K562 (cell line): ENCODE data around the gene ETV2. TPM values are rescaled to one million over a fixed set of nuclear protein-coding genes. Genes with fewer than 3 reads are reported as not detected.

Experiments used
- BACH1 ChIP-seq: fragments of 200-800 bp; sonication (Bioruptor generic); IDR thresholded peaks from 2 replicates; pipeline ENCODE4 v1.6.1; 2016; ENCODE audit warnings: missing genetic modification characterization, missing compliant biosample characterization
- BRD9 ChIP-seq: fragments of 450-650 bp; IDR thresholded peaks from 2 replicates; pipeline ENCODE4 v1.6.1; 2018; ENCODE audit warnings: low read depth; ENCODE audit not compliant: partially characterized antibody
- CBX3 ChIP-seq, 2 experiments: IDR thresholded peaks; 1 replicate in 1 of 2; 2 replicates in 1 of 2; pipeline ENCODE4 v1.6.1; 2012; ENCODE audit warnings: inconsistent platforms in 2 of 2, low read length in 2 of 2, borderline replicate concordance in 1 of 2, control low read depth in 1 of 2
- CTBP1 ChIP-seq: fragments of 450-650 bp; IDR thresholded peaks from 2 replicates; pipeline ENCODE4 v1.6.1; 2016; ENCODE audit warnings: borderline replicate concordance
- DACH1 ChIP-seq: fragments of 450-650 bp; IDR thresholded peaks from 2 replicates; pipeline ENCODE4 v1.6.1; 2018; ENCODE audit not compliant: partially characterized antibody
- DLX4 ChIP-seq: fragments of 250-450 bp; sonication (Bioruptor Pico); IDR thresholded peaks from 2 replicates; pipeline ENCODE4 v1.6.1; 2021; ENCODE audit warnings: mild to moderate bottlenecking
- DPF2 ChIP-seq: fragments of 450-650 bp; IDR thresholded peaks from 2 replicates; pipeline ENCODE4 v1.6.1; 2016
- HSF4 ChIP-seq: fragments of 250-450 bp; sonication (Bioruptor Pico); IDR thresholded peaks from 2 replicates; pipeline ENCODE4 v2.1.2; 2022; ENCODE audit warnings: mild to moderate bottlenecking, moderate library complexity, borderline replicate concordance
- KLF10 ChIP-seq: fragments of 250-450 bp; sonication (Bioruptor Pico); IDR thresholded peaks from 2 replicates; pipeline ENCODE4 v1.6.1; 2021; ENCODE audit warnings: matching md5 sums
- MAX ChIP-seq: sonication (generic); formaldehyde crosslinking; IDR thresholded peaks from 2 replicates; pipeline ENCODE4 v1.9.0; 2022; ENCODE audit warnings: mild to moderate bottlenecking, missing genetic modification reagents
- MBD2 ChIP-seq: sonication (generic); IDR thresholded peaks from 2 replicates; pipeline ENCODE4 v1.6.1; 2016; ENCODE audit warnings: low read depth, borderline replicate concordance
- NCOA2 ChIP-seq, 2 experiments: fragments of 450-650 bp; IDR thresholded peaks; 2 replicates each; pipeline ENCODE4 v1.6.1; 2018; ENCODE audit warnings: mild to moderate bottlenecking in 2 of 2, moderate library complexity in 1 of 2; ENCODE audit not compliant: partially characterized antibody in 2 of 2
- NFIC ChIP-seq: fragments of 450-650 bp; IDR thresholded peaks from 2 replicates; pipeline ENCODE4 v1.6.1; 2017; ENCODE audit warnings: mild to moderate bottlenecking, inconsistent platforms
- NONO ChIP-seq, 2 experiments: fragments of 200-400 bp in 1 of 2; fragments of 450-650 bp in 1 of 2; formaldehyde crosslinking in 1 of 2; IDR thresholded peaks; 2 replicates each; pipeline ENCODE4 v1.6.1; 2017; ENCODE audit warnings: low read depth in 2 of 2, mild to moderate bottlenecking in 2 of 2, moderate library complexity in 2 of 2, low read length in 1 of 2
- PHF21A ChIP-seq: fragments of 450-650 bp; IDR thresholded peaks from 2 replicates; pipeline ENCODE4 v1.6.1; 2017; ENCODE audit warnings: low read depth, borderline replicate concordance
- POLR2A ChIP-seq: fragments of 450-650 bp; conservative IDR thresholded peaks from 2 replicates; pipeline ENCODE4 v1.6.1; 2016
- SIN3B ChIP-seq: fragments of 450-650 bp; IDR thresholded peaks from 2 replicates; pipeline ENCODE4 v1.6.1; 2017; ENCODE audit warnings: low read depth, mild to moderate bottlenecking, moderate library complexity
- TCF15 ChIP-seq: fragments of 250-450 bp; sonication (Bioruptor Pico); IDR thresholded peaks from 2 replicates; pipeline ENCODE4 v1.8.0; 2022; ENCODE audit warnings: moderate library complexity, mild to moderate bottlenecking, inconsistent platforms
- TCF3 ChIP-seq: sonication (generic); formaldehyde crosslinking; IDR thresholded peaks from 2 replicates; pipeline ENCODE4 v1.4.0; 2020; ENCODE audit warnings: mild to moderate bottlenecking, missing genetic modification reagents
- ZBTB33 ChIP-seq: sonication (generic); formaldehyde crosslinking; IDR thresholded peaks from 2 replicates; pipeline ENCODE4 v1.8.1; 2023; ENCODE audit warnings: mild to moderate bottlenecking, missing genetic modification reagents
- ZBTB5 ChIP-seq: fragments of 450-650 bp; IDR thresholded peaks from 2 replicates; pipeline ENCODE4 v1.6.1; 2017; ENCODE audit warnings: antibody characterized with exemption
- ZC3H11A ChIP-seq: IDR thresholded peaks from 2 replicates; pipeline ENCODE4 v1.6.1; 2012; ENCODE audit warnings: low read depth, low read length, improper control_type of control experiment
- ZNF121 ChIP-seq: sonication (generic); formaldehyde crosslinking; conservative IDR thresholded peaks from 2 replicates; pipeline ENCODE4 v1.8.0; 2022; ENCODE audit warnings: missing genetic modification reagents
- ZNF316 ChIP-seq: fragments of 450-650 bp; IDR thresholded peaks from 2 replicates; pipeline ENCODE4 v1.6.1; 2016
- polyA plus RNA-seq, 8 experiments: library from polyadenylated mRNA; depleted of rRNA in 4 of 8; stranded (reverse) in 5 of 8; unstranded in 3 of 8; fragments of >200 nt; fragmentation: Nextera tagmentation in 2 of 8; fragmentation: Illumina TruSeq in 1 of 8; extraction: Ambion mirVana in 2 of 8; extraction: Trizol in 1 of 8; gene quantifications; 2 replicates each; pipeline versions ENCODE4 v1.2.1 to v1.2.3, GENCODE V29; 2011 to 2014; ENCODE audit warnings: inconsistent platforms in 1 of 8, missing spikeins in 1 of 8
- total RNA-seq, 7 experiments: library from RNA; depleted of rRNA in 6 of 7; stranded (reverse); fragments of >200 nt in 6 of 7; fragmentation: Illumina TruSeq in 2 of 7; extraction: Trizol in 2 of 7; gene quantifications; 2 replicates each; pipeline versions ENCODE4 v1.2.1 to v1.2.3, GENCODE V29; 2011 to 2021; ENCODE audit warnings: low replicate concordance in 1 of 7

Gene ETV2
- total and polyA plus RNA-seq, 9 of the 15 experiments (the other 6 are each of a cell fraction or from before 2014, with no cell fraction given): 0.11 to 3.7 (median 0.55) TPM

GRCh38 chr19:35628565-35629331 is 12.8 kb upstream of the ETV2 start, which contains the start of gene RBM42 (continued):
- TF ChIP-seq DPF2 (no peak), HSF4 (CRISPR knock-in tag) (no peak), ZNF316 (no peak), MAX (CRISPR knock-in tag) (peak; percentile 16; the same call in 1 of the 2 replicates), PHF21A (no peak; the same call in 1 of the 2 replicates), BRD9 (no peak), ZBTB33 (peak; percentile 26; the same call in 1 of the 2 replicates), NONO (IDR thresholded peaks at IDR 0.05; ENCODE audit: low read depth in 2 of 2, low read length in 1 of 2) (no peak), TCF15 (no peak), TCF3 (no peak), ZNF121 (CRISPR knock-in tag) (no peak), BACH1 (tag) (peak; percentile 59; the same call in 1 of the 2 replicates), DLX4 (CRISPR knock-in tag) (no peak), MBD2 (peak; percentile 98), POLR2A (peak; percentile 81), CTBP1 (peak; percentile 38; the same call in 1 of the 2 replicates), NCOA2 (IDR thresholded peaks at IDR 0.05; ENCODE audit: partially characterized antibody in 2 of 2) (no peak), ZC3H11A (no peak; the same call in 1 of the 2 replicates), CBX3 (IDR thresholded peaks at IDR 0.05; ENCODE audit: borderline replicate concordance in 1 of 2, low read length in 2 of 2) (peak in 1 of 2 experiments; percentile 71; a peak in 1 of 3 replicates), DACH1 (no peak), NFIC (peak; percentile 52; the same call in 1 of the 2 replicates), KLF10 (CRISPR knock-in tag) (no peak), SIN3B (peak; percentile 99), ZBTB5 (no peak)
